ENCODE data around the gene ANAPC15.
A peak's percentile ranks its signal among the peaks of the same experiment; 100 is the strongest.

GRCh38 chr11:72080326-72081183 lies 31.9 kb downstream of the ANAPC15 start, which contains the start of the genes LRRC51 and NUMA1:
- TF ChIP-seq CTCF (IDR thresholded peaks at IDR 0.05) (no peak), POLR2A (IDR thresholded peaks at IDR 0.05) (no peak), POLR2AphosphoS5 (IDR thresholded peaks at IDR 0.05) (peak; percentile 63 to 81 (median 71))

Measured in stomach (tissue), 4 donors.